WTC11 (cell line): ENCODE results near the gene CCR5. TPM values are rescaled to one million over a fixed set of nuclear protein-coding genes. Genes with fewer than 3 reads are reported as not detected.

Experiments used
- ATAC-seq: fragments of 200-7000 bp; cut with Tn5 transposase; 2 replicates; pipeline ENCODE4 v1.10.0; 2021; ENCODE audit warnings: mild to moderate bottlenecking, moderate library complexity
- CTCF ChIA-PET: fragments of 300-600 bp; sonication (Branson Sonifier 250); formaldehyde crosslinking; loops from one replicate; lab custom pipeline; 2021; ENCODE audit warnings: antibody characterized with exemption; lab: Charles Lee
- POLR2A ChIA-PET: fragments of 350-600 bp; sonication (Branson Sonifier 250); formaldehyde crosslinking; loops from one replicate; lab custom pipeline; 2021; ENCODE audit warnings: antibody characterized with exemption; lab: Charles Lee
- DNase-seq: peaks from one replicate; pipeline ENCODE4 v3.0.0; 2021; ENCODE audit warnings: low spot score
- H3K27ac Mint-ChIP-seq: 2 replicates; pipeline ENCODE4 v1.8.0; 2021; ENCODE audit warnings: mixed read lengths
- H3K27me3 Mint-ChIP-seq: 2 replicates; pipeline ENCODE4 v1.8.0; 2021; ENCODE audit warnings: low read depth, mild to moderate bottlenecking, moderate library complexity, mixed read lengths
- H3K36me3 Mint-ChIP-seq: 2 replicates; pipeline ENCODE4 v1.8.0; 2021; ENCODE audit warnings: mixed read lengths
- H3K4me1 Mint-ChIP-seq: 2 replicates; pipeline ENCODE4 v1.8.0; 2022; ENCODE audit warnings: mixed read lengths
- H3K4me3 Mint-ChIP-seq: 2 replicates; pipeline ENCODE4 v1.8.0; 2021; ENCODE audit warnings: mild to moderate bottlenecking, moderate library complexity, mixed read lengths
- H3K9me3 Mint-ChIP-seq: 2 replicates; pipeline ENCODE4 v1.8.0; 2021; ENCODE audit warnings: mixed read lengths
- AR ChIP-seq: fragments of 250-450 bp; sonication (Bioruptor Pico); IDR thresholded peaks from 2 replicates; pipeline ENCODE4 v1.9.0; 2021; ENCODE audit warnings: mild to moderate bottlenecking
- CREB1 ChIP-seq: sonication (generic); formaldehyde crosslinking; IDR thresholded peaks from 2 replicates; pipeline ENCODE4 v1.8.0; 2023; ENCODE audit warnings: mild to moderate bottlenecking, missing genetic modification reagents
- CREM ChIP-seq: sonication (generic); formaldehyde crosslinking; IDR thresholded peaks from 2 replicates; pipeline ENCODE4 v1.8.1; 2022; ENCODE audit warnings: mild to moderate bottlenecking, missing genetic modification reagents, moderate library complexity
- E2F4 ChIP-seq: sonication (generic); formaldehyde crosslinking; IDR thresholded peaks from 2 replicates; pipeline ENCODE4 v1.8.1; 2022; ENCODE audit warnings: low read depth, mild to moderate bottlenecking, moderate library complexity, missing genetic modification reagents, borderline replicate concordance
- E2F5 ChIP-seq: sonication (generic); formaldehyde crosslinking; IDR thresholded peaks from 2 replicates; pipeline ENCODE4 v1.8.1; 2022; ENCODE audit warnings: mild to moderate bottlenecking, moderate library complexity, missing genetic modification reagents
- HMGXB4 ChIP-seq: sonication (generic); formaldehyde crosslinking; IDR thresholded peaks from 2 replicates; pipeline ENCODE4 v1.8.1; 2023; ENCODE audit warnings: mild to moderate bottlenecking, moderate library complexity, missing genetic modification reagents
- MYBL2 ChIP-seq: sonication (generic); formaldehyde crosslinking; IDR thresholded peaks from 2 replicates; pipeline ENCODE4 v1.8.1; 2023; ENCODE audit warnings: mild to moderate bottlenecking, moderate library complexity, missing genetic modification reagents
- NFE2L1 ChIP-seq: sonication (generic); formaldehyde crosslinking; IDR thresholded peaks from 2 replicates; pipeline ENCODE4 v1.8.1; 2023; ENCODE audit warnings: missing genetic modification reagents
- NR1H2 ChIP-seq: sonication (generic); formaldehyde crosslinking; IDR thresholded peaks from 2 replicates; pipeline ENCODE4 v1.9.0; 2021; ENCODE audit warnings: mild to moderate bottlenecking, moderate library complexity, missing genetic modification reagents
- SMAD3 ChIP-seq: sonication (generic); formaldehyde crosslinking; IDR thresholded peaks from 2 replicates; pipeline ENCODE4 v1.8.0; 2022; ENCODE audit warnings: missing genetic modification reagents, mild to moderate bottlenecking, borderline replicate concordance
- USF2 ChIP-seq: sonication (generic); formaldehyde crosslinking; IDR thresholded peaks from 2 replicates; pipeline ENCODE4 v1.8.1; 2023; ENCODE audit warnings: mild to moderate bottlenecking, missing genetic modification reagents, moderate library complexity
- ZNF219 ChIP-seq: sonication (generic); formaldehyde crosslinking; IDR thresholded peaks from 2 replicates; pipeline ENCODE4 v1.8.0; 2023; ENCODE audit warnings: missing genetic modification reagents, mild to moderate bottlenecking, borderline replicate concordance
- ZNF317 ChIP-seq: sonication (generic); formaldehyde crosslinking; IDR thresholded peaks from 2 replicates; pipeline ENCODE4 v1.8.1; 2023; ENCODE audit warnings: low read depth, mild to moderate bottlenecking, moderate library complexity, missing genetic modification reagents, borderline replicate concordance
- ZNF671 ChIP-seq: fragments of 250-450 bp; sonication (Bioruptor Pico); IDR thresholded peaks from 2 replicates; pipeline ENCODE4 v1.8.0; 2021; ENCODE audit warnings: mild to moderate bottlenecking
- total RNA-seq: library from RNA; stranded (reverse); gene quantifications from 3 replicates; pipeline ENCODE4 v1.2.3, GENCODE V29; 2021
- TF ChIP-seq, protein P1 (sequence below): sonication (generic); formaldehyde crosslinking; IDR thresholded peaks from 2 replicates; pipeline ENCODE4 v1.8.1; 2022; ENCODE audit warnings: mild to moderate bottlenecking, missing genetic modification reagents, moderate library complexity, borderline replicate concordance
- TF ChIP-seq, protein P2 (sequence below): sonication (generic); formaldehyde crosslinking; IDR thresholded peaks from 2 replicates; pipeline ENCODE4 v1.8.1; 2023; ENCODE audit warnings: mild to moderate bottlenecking, missing genetic modification reagents
- TF ChIP-seq, protein P3 (sequence below): sonication (generic); formaldehyde crosslinking; IDR thresholded peaks from 2 replicates; pipeline ENCODE4 v1.8.1; 2022; ENCODE audit warnings: missing genetic modification reagents, borderline replicate concordance

The CCR5 gene
- total RNA-seq, 1 experiment from 2014 or later = not detected

- ChIA-PET CTCF (interaction anchor here (1.2 kb wide), 1 partner anchor 41 kb away, joined by 3 read pairs; no protein-coding TSS in a partner anchor), POLR2A (no interaction called here)
- Mint-ChIP-seq H3K4me3 (no peak overlapping the region), H3K36me3 (no peaks in the 10 kb centered on the region), H3K27me3 (no peaks in the 10 kb centered on the region), H3K27ac (no peak overlapping the region), H3K9me3 (no peaks in the 10 kb centered on the region), H3K4me1 (peaks cover 22% of the 10 kb centered on the region)
- no peak for ATAC-seq
- no peak for DNase-seq
- no peak for TF ChIP-seq E2F4 (CRISPR knock-in tag)
- TF ChIP-seq, protein P1, sequence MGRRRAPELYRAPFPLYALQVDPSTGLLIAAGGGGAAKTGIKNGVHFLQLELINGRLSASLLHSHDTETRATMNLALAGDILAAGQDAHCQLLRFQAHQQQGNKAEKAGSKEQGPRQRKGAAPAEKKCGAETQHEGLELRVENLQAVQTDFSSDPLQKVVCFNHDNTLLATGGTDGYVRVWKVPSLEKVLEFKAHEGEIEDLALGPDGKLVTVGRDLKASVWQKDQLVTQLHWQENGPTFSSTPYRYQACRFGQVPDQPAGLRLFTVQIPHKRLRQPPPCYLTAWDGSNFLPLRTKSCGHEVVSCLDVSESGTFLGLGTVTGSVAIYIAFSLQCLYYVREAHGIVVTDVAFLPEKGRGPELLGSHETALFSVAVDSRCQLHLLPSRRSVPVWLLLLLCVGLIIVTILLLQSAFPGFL (CRISPR knock-in tag) = no peak
- no peak for TF ChIP-seq SMAD3
- TF ChIP-seq AR (CRISPR knock-in tag) = no peak
- no peak for TF ChIP-seq CREM (CRISPR knock-in tag)
- TF ChIP-seq, protein P2, sequence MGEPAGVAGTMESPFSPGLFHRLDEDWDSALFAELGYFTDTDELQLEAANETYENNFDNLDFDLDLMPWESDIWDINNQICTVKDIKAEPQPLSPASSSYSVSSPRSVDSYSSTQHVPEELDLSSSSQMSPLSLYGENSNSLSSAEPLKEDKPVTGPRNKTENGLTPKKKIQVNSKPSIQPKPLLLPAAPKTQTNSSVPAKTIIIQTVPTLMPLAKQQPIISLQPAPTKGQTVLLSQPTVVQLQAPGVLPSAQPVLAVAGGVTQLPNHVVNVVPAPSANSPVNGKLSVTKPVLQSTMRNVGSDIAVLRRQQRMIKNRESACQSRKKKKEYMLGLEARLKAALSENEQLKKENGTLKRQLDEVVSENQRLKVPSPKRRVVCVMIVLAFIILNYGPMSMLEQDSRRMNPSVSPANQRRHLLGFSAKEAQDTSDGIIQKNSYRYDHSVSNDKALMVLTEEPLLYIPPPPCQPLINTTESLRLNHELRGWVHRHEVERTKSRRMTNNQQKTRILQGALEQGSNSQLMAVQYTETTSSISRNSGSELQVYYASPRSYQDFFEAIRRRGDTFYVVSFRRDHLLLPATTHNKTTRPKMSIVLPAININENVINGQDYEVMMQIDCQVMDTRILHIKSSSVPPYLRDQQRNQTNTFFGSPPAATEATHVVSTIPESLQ (CRISPR knock-in tag) = no peak
- TF ChIP-seq MYBL2 = no peak
- TF ChIP-seq HMGXB4 (CRISPR knock-in tag) = no peak
- TF ChIP-seq, protein P3, sequence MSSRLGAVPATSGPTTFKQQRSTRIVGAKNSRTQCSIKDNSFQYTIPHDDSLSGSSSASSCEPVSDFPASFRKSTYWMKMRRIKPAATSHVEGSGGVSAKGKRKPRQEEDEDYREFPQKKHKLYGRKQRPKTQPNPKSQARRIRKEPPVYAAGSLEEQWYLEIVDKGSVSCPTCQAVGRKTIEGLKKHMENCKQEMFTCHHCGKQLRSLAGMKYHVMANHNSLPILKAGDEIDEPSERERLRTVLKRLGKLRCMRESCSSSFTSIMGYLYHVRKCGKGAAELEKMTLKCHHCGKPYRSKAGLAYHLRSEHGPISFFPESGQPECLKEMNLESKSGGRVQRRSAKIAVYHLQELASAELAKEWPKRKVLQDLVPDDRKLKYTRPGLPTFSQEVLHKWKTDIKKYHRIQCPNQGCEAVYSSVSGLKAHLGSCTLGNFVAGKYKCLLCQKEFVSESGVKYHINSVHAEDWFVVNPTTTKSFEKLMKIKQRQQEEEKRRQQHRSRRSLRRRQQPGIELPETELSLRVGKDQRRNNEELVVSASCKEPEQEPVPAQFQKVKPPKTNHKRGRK (CRISPR knock-in tag) = no peak
- TF ChIP-seq ZNF317 (CRISPR knock-in tag) = no peak
- no peak for TF ChIP-seq E2F5 (CRISPR knock-in tag)
- TF ChIP-seq NR1H2 (CRISPR knock-in tag) = no peak
- TF ChIP-seq ZNF219 = no peak
- TF ChIP-seq ZNF671 (CRISPR knock-in tag) = no peak
- TF ChIP-seq CREB1 = no peak
- TF ChIP-seq USF2 (CRISPR knock-in tag) = no peak
- no peak for TF ChIP-seq NFE2L1 (CRISPR knock-in tag)
These were observed 49.1 kb downstream of the CCR5 start for GRCh38 chr3:46419816-46420215.
